ENCODE results near the gene EDEM2.

The EDEM2 gene

DNA sequence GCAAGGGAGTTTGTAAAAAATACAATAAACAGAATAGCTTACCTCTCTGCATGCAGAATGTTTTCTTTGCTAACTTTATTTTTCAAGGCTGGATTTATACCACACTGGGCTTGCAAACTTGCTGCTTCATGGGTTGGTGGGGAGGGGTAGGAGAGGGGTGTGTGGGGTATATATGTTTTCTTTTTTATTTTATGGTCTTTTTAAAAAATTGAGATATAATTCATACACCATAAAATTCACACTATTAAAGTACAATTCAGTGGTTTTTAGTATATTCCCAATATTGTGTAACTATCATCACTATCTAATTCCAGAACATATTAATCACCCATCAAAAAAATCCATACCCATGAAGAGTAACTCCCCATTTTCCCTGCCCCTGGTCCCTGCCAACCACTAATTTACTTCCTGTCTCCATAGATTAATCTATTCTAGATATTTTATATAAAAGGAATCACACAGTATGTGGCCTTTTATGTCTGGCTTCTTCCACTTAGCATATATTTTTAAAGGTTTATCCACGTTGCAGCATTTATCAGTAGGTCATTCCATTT lies 40.2 kb downstream of the EDEM2 start:
- TF ChIP-seq, protein P1, sequence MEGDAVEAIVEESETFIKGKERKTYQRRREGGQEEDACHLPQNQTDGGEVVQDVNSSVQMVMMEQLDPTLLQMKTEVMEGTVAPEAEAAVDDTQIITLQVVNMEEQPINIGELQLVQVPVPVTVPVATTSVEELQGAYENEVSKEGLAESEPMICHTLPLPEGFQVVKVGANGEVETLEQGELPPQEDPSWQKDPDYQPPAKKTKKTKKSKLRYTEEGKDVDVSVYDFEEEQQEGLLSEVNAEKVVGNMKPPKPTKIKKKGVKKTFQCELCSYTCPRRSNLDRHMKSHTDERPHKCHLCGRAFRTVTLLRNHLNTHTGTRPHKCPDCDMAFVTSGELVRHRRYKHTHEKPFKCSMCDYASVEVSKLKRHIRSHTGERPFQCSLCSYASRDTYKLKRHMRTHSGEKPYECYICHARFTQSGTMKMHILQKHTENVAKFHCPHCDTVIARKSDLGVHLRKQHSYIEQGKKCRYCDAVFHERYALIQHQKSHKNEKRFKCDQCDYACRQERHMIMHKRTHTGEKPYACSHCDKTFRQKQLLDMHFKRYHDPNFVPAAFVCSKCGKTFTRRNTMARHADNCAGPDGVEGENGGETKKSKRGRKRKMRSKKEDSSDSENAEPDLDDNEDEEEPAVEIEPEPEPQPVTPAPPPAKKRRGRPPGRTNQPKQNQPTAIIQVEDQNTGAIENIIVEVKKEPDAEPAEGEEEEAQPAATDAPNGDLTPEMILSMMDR (IDR thresholded peaks at IDR 0.05; ENCODE audit: insufficient read depth, missing control alignments): no peak
- DNase-seq (ENCODE audit: insufficient read length, low spot score) (no peak), FAIRE-seq (no peak)

GRCh38 chr20:35104685-35105295 lies 42.3 kb downstream of the EDEM2 start:
- DNase-seq (ENCODE audit: insufficient read length, low spot score) (no peak), FAIRE-seq (no peak)
- TF ChIP-seq, protein P1 (IDR thresholded peaks at IDR 0.05; ENCODE audit: insufficient read depth, missing control alignments): no peak

DNA sequence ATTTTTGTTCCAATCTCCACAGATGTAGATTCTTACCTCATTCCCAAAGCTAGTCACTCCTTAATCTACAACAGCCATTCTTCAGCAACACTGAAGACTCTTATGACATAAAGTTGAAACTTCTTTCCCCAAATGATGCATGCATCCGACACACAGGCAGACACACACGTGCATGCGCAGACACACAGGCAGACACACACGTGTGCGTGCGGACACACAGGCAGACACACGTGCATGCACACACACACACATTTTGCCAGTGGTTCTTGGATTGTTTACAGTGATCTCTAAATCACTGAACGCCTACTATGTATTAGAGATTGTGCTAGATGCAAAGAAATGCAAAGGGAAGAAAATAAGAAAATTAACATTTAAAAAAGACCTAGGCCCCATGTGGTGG lies 45.5 kb downstream of the EDEM2 start:
- DNase-seq (ENCODE audit: insufficient read length, low spot score) (no peak), FAIRE-seq (no peak)
- TF ChIP-seq, protein P1 (IDR thresholded peaks at IDR 0.05; ENCODE audit: insufficient read depth, missing control alignments): no peak

- FAIRE-seq (no peak), DNase-seq (ENCODE audit: insufficient read length, low spot score) (no peak)
- TF ChIP-seq, protein P1 (IDR thresholded peaks at IDR 0.05; ENCODE audit: insufficient read depth, missing control alignments): no peak
Observed at GRCh38 chr20:35093267-35093884, 53.8 kb downstream of the EDEM2 start.

DNA sequence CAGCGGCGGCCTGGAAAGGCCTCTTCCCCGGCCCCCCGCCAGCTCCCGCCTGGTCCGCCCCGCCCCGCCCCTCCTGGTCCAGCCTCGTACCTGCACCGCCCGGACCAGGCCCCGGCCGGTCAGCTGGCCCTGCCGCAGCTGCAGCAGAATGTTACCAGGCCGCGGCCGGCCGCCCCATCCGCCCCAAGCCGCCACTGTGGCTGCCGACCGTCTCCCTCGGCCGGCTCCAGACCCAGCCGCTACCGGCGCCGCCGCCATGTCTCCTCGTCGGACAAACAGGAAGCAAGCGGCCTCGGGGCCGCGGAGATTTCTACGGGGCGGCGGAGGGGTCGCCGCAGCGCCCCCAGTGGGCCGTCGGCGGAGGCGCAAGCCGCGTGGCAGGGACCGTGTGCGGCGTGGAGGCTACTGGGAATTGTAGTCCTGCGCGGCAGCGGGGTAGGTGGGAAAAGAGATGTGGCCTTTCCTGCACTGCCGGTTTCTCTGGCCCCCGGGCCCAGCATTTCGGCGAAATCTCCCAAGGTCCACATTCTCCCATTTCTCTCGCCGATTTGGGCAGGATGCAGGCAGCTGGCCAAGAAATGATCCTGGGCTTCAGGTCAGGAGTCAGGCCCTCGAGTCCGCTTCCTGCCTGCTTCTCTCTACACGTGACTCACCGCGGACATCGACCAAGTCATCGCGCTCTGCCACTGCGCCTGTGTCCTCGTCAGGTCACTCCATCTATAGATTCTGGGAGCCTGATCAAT lies 54.4 kb downstream of the EDEM2 start, which contains the start of gene TRPC4AP:
Gene TRPC4AP (minus strand): TSS at position 284 of the 743 bp plus-strand sequence. CDS start 26 bp downstream, at position 258.
- TF ChIP-seq, protein P1 (IDR thresholded peaks at IDR 0.05; ENCODE audit: insufficient read depth, missing control alignments): peak; percentile 67
- DNase-seq (ENCODE audit: insufficient read length, low spot score): peak; percentile 60
- FAIRE-seq: no peak

DNA sequence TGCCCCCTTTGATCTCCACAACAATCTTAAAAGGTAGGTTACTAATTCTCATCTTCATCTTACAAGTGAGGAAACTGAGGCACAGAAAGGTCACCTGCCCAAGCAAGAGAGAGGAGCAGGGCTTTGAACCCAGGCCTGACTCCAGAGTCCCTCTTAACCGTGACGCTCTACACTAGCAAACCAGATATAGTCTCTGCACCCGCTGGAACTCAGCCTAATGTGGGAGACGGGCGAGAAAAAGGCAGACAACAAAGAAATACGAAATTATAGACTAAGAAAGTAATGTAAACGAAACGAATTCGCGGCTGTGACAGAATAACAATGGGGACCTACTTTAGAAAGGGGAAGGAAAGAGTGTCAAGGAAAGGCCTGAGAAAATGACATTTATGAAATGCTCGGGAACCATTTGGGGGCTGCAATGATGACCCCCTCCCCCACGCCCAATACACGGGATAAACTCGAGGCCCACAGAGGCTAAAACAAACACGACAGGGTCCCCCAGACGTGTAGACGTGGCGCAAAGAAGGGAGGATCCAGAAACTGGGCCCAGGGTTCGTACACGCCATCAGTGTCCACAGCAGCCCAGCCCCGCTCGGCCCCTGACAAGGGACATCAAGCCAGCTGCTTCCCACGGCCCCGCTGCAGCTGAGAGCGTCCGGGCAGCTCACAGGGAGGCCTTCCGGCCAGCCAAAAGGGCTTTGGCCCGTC lies 55.2 kb downstream of the EDEM2 start:
- FAIRE-seq: no peak
- TF ChIP-seq, protein P1 (IDR thresholded peaks at IDR 0.05; ENCODE audit: insufficient read depth, missing control alignments): no peak

More for the DNA sequence above, 55.2 kb downstream of the EDEM2 start:
- DNase-seq (ENCODE audit: insufficient read length, low spot score): no peak
